ENCODE measurements around the gene ZNF740.
"Not testable (repeated sequence)": the region's sequence is repeated elsewhere in the genome, so short reads cannot be mapped to it uniquely, and the experiment has no call there.

The ZNF740 gene
- 22.4 to 100 reads per million in 2 donors for total RNA-seq

- DNase-seq = peak; percentile 94
Measured at GRCh38 chr12:53180220-53180930, at the start of gene ZNF740, which contains the start of gene CSAD. ZNF740 (plus strand) TSS chr12:53180722; CDS start chr12:53181984, 1,262 bp downstream. CSAD (minus strand) TSS chr12:53180925; CDS start chr12:53173470, 7,455 bp downstream.

- DNase-seq = no peak
Measured at GRCh38 chr12:53131844-53132243, 48.7 kb upstream of the ZNF740 start.

- DNase-seq = no peak
Measured at GRCh38 chr12:53133722-53134121, 46.8 kb upstream of the ZNF740 start.

GRCh38 chr12:53143355-53143754 is 37.2 kb upstream of the ZNF740 start:
- no peak for DNase-seq

- no peak for DNase-seq
Measured at GRCh38 chr12:53145383-53146260, 34.9 kb upstream of the ZNF740 start.

- no peak for DNase-seq
Measured at GRCh38 chr12:53147181-53147580, 33.3 kb upstream of the ZNF740 start.

- no peak for DNase-seq
Measured at GRCh38 chr12:53147653-53148052, 32.9 kb upstream of the ZNF740 start.

GRCh38 chr12:53151039-53151438 is 29.5 kb upstream of the ZNF740 start:
- DNase-seq = no peak

- no peak for DNase-seq
Measured at GRCh38 chr12:53152390-53152789, 28.1 kb upstream of the ZNF740 start.

- DNase-seq = peak; percentile 89
Measured at GRCh38 chr12:53159195-53159839, 21.2 kb upstream of the ZNF740 start.

- no peak for DNase-seq
Measured at GRCh38 chr12:53160000-53160399, 20.5 kb upstream of the ZNF740 start.

GRCh38 chr12:53160673-53161072 is 19.8 kb upstream of the ZNF740 start:
- DNase-seq = no peak

GRCh38 chr12:53161119-53161911 is 19.2 kb upstream of the ZNF740 start:
- DNase-seq = no peak

GRCh38 chr12:53163008-53163407 is 17.5 kb upstream of the ZNF740 start:
- not testable (repeated sequence) for DNase-seq

- DNase-seq = no peak
Measured at GRCh38 chr12:53166837-53167236, 13.7 kb upstream of the ZNF740 start.

- no peak for DNase-seq
Measured at GRCh38 chr12:53169644-53170043, 10.9 kb upstream of the ZNF740 start.

GRCh38 chr12:53170215-53170614 is 10.3 kb upstream of the ZNF740 start:
- no peak for DNase-seq

- DNase-seq = no peak
Measured at GRCh38 chr12:53170876-53171724, 9.4 kb upstream of the ZNF740 start.

GRCh38 chr12:53171725-53172329 is 8.7 kb upstream of the ZNF740 start:
- no peak for DNase-seq

GRCh38 chr12:53172352-53172751 is 8.2 kb upstream of the ZNF740 start:
- no peak for DNase-seq

Measured in T-helper 9 cell (primary cell).